Stomach (tissue), 9 donors: ENCODE data around the gene ABR. TPM values are rescaled to one million over a fixed set of nuclear protein-coding genes. Genes with fewer than 3 reads are reported as not detected.

Source experiments
- DNase-seq, 2 donors: peaks; one replicate each; pipeline versions ENCODE4 v3.0.0 to v3.0.0-alpha.2; 2013 to 2019
- H3K27ac ChIP-seq, 5 donors: fragments of 200-600 bp in 4 of 5; sonication (generic) in 4 of 5; one replicate each; pipeline ENCODE4 v1.5.1; 2013 to 2019; ENCODE audit warnings: mild to moderate bottlenecking in 1 of 5, moderate library complexity in 1 of 5
- H3K27me3 ChIP-seq, 3 donors: fragments of 200-600 bp; sonication (generic); one replicate each; pipeline ENCODE4 v1.5.1; 2017 to 2019; ENCODE audit warnings: mixed run types in 1 of 3
- H3K36me3 ChIP-seq, 4 donors: fragments of 200-600 bp; sonication (generic); 1 replicate in 3 of 4; 2 replicates in 1 of 4; pipeline ENCODE4 v1.5.1; 2016 to 2019
- H3K4me1 ChIP-seq, 4 donors: fragments of 200-600 bp; sonication (generic); one replicate each; pipeline ENCODE4 v1.5.1; 2016 to 2019
- H3K4me3 ChIP-seq, 4 donors: fragments of 200-600 bp; sonication (generic) in 3 of 4; one replicate each; pipeline ENCODE4 v1.5.1; 2016 to 2019; ENCODE audit warnings: mild to moderate bottlenecking in 1 of 4
- H3K9me3 ChIP-seq, 4 donors: fragments of 200-600 bp; sonication (generic); one replicate each; pipeline ENCODE4 v1.5.1; 2016 to 2019
- CTCF ChIP-seq, 7 experiments: fragments of 450-650 bp in 4 of 7; fragments of 200-600 bp in 3 of 7; sonication (generic) in 3 of 7; IDR thresholded peaks; one replicate each; pipeline ENCODE4 v1.5.1; 2016 to 2019; ENCODE audit warnings: antibody characterized with exemption in 7 of 7, control low read depth in 2 of 7, mild to moderate bottlenecking in 1 of 7
- EP300 ChIP-seq: sonication (generic); formaldehyde crosslinking; IDR thresholded peaks from one replicate; pipeline ENCODE4 v1.6.1; 2017; ENCODE audit warnings: antibody characterized with exemption
- POLR2A ChIP-seq, 4 donors: fragments of 450-650 bp; IDR thresholded peaks; one replicate each; pipeline ENCODE4 v1.6.1; 2016; ENCODE audit warnings: antibody characterized with exemption in 4 of 4, control low read depth in 2 of 4, mild to moderate bottlenecking in 1 of 4, moderate library complexity in 1 of 4
- POLR2AphosphoS5 ChIP-seq, 3 donors: sonication (generic); formaldehyde crosslinking; IDR thresholded peaks; one replicate each; pipeline ENCODE4 v1.6.1; 2016; ENCODE audit warnings: antibody characterized with exemption in 3 of 3
- WGBS, 5 donors: extraction: QIAGEN DNeasy Blood & Tissue Kit in 3 of 5; methylation state at CpG; one replicate each; pipeline versions ENCODE4 v1.1.5 to v1.1.7; 2013 to 2018; 5-methylcytosine and 5-hydroxymethylcytosine counted together
- intact Hi-C: fragments of 100-400 bp; cut with DNase I; formaldehyde crosslinking; loops from one replicate; pipeline ENCODE4 v1.15.1; 2023; ENCODE audit warnings: low total_unique reads
- polyA plus RNA-seq, 3 donors: library from polyadenylated mRNA; stranded (reverse); fragments of 200-250 nt; gene quantifications; one replicate each; pipeline ENCODE4 v1.2.3, GENCODE V29; 2013
- total RNA-seq, 5 donors: library from RNA; depleted of rRNA; stranded (reverse); fragments of >200 nt; gene quantifications; one replicate each; pipeline versions ENCODE4 v1.1.0 to v1.2.3, GENCODE V29; 2014 to 2016
- donor health status: healthy with polysubstance abuse.
- donor health status: Bipolar disorder and iron deficiency.
- donor health status: healthy.

ABR gene
- total and polyA plus RNA-seq, 8 donors, result 28.3 to 1,523 (median 73.4) TPM

- Histone ChIP-seq H3K9me3 (no peaks in the 10 kb centered on the region), H3K27ac (peak overlapping the region; percentile 84 to 96 (median 95)), H3K4me3 (peak overlapping the region; percentile 69 to 78 (median 74)), H3K27me3 (no peaks in the 10 kb centered on the region), H3K4me1 (peaks cover 60 to 94% (median 87%) of the 10 kb centered on the region in 4 donors), H3K36me3 (peaks cover 0 to 3% (median 0%) of the 10 kb centered on the region in 4 donors)
- 23 to 39% (median 32%) methylated on average over 9 to 24 of the region's 24 CpGs for WGBS, 5 donors
- intact Hi-C loops, result no loop called here
- DNase-seq, result peak in 1 of 2 donors; percentile 41
- TF ChIP-seq CTCF (IDR thresholded peaks at IDR 0.05) (no peak), POLR2A (IDR thresholded peaks at IDR 0.05) (no peak), POLR2AphosphoS5 (IDR thresholded peaks at IDR 0.05) (no peak), EP300 (no peak)
Observed at GRCh38 chr17:1107777-1108477, 71.9 kb downstream of the ABR start.

- Histone ChIP-seq H3K4me1 (peaks cover 60 to 89% (median 84%) of the 10 kb centered on the region in 4 donors), H3K9me3 (no peaks in the 10 kb centered on the region), H3K27ac (peak overlapping the region; percentile 84 to 96 (median 95)), H3K4me3 (peak overlapping the region; percentile 69 to 78 (median 74)), H3K36me3 (peaks cover 0 to 3% (median 0%) of the 10 kb centered on the region in 4 donors), H3K27me3 (no peaks in the 10 kb centered on the region)
- TF ChIP-seq POLR2A (IDR thresholded peaks at IDR 0.05) (no peak), EP300 (no peak), POLR2AphosphoS5 (IDR thresholded peaks at IDR 0.05) (no peak), CTCF (IDR thresholded peaks at IDR 0.05) (no peak)
- intact Hi-C loops, result no loop called here
- 67 to 85% (median 73%) methylated on average over 16 to 20 of the region's 20 CpGs for WGBS, 5 donors
- DNase-seq, result no peak
Observed at GRCh38 chr17:1107083-1107776, 72.6 kb downstream of the ABR start.

GRCh38 chr17:1104222-1104621 is 75.6 kb downstream of the ABR start:
- intact Hi-C loops, result no loop called here
- peaks cover 6 to 19% (median 15%) of the 10 kb centered on the region in 4 donors for H3K36me3 ChIP-seq
- peak; percentile 20 to 61 for DNase-seq
- no peaks in the 10 kb centered on the region for H3K27me3 ChIP-seq
- peak overlapping the region in 4 of 5 donors; percentile 18 to 95 (median 26) for H3K27ac ChIP-seq
- H3K4me1 ChIP-seq, result peaks cover 35 to 64% (median 55%) of the 10 kb centered on the region in 4 donors
- H3K9me3 ChIP-seq, result no peaks in the 10 kb centered on the region
- no peak overlapping the region for H3K4me3 ChIP-seq
- 39 to 56% (median 41%) methylated on average over 5 to 8 of the region's 8 CpGs for WGBS, 5 donors
- TF ChIP-seq POLR2AphosphoS5 (IDR thresholded peaks at IDR 0.05), result no peak
- no peak for TF ChIP-seq EP300
- TF ChIP-seq POLR2A (IDR thresholded peaks at IDR 0.05), result no peak
- no peak for TF ChIP-seq CTCF (IDR thresholded peaks at IDR 0.05)

- Histone ChIP-seq H3K9me3 (no peaks in the 10 kb centered on the region), H3K27ac (no peak overlapping the region), H3K27me3 (no peaks in the 10 kb centered on the region), H3K36me3 (peaks cover 6 to 34% (median 27%) of the 10 kb centered on the region in 4 donors), H3K4me3 (no peak overlapping the region), H3K4me1 (peaks cover 32 to 69% (median 47%) of the 10 kb centered on the region in 4 donors)
- DNase-seq, result no peak
- 56 to 79% (median 78%) methylated on average over 9 to 11 of the region's 11 CpGs for WGBS, 5 donors
- intact Hi-C loops, result no loop called here
- no peak for TF ChIP-seq POLR2A (IDR thresholded peaks at IDR 0.05)
- no peak for TF ChIP-seq CTCF (IDR thresholded peaks at IDR 0.05)
- no peak for TF ChIP-seq POLR2AphosphoS5 (IDR thresholded peaks at IDR 0.05)
- no peak for TF ChIP-seq EP300
Observed at GRCh38 chr17:1100382-1100781, 79.4 kb downstream of the ABR start.
